B cell (primary cell): ENCODE measurements around the gene GSDMA. TPM values are rescaled to one million over a fixed set of nuclear protein-coding genes. Genes with fewer than 3 reads are reported as not detected.

Experiments
- ATAC-seq: fragments of 200-7000 bp; cut with Tn5 transposase; one replicate; pipeline ENCODE4 v1.10.0; 2021; ENCODE audit warnings: low read depth, mild to moderate bottlenecking, moderate number of reproducible peaks, moderate library complexity
- CTCF ChIA-PET: fragments of 350-600 bp; sonication (Branson Sonifier 250); formaldehyde crosslinking; loops from one replicate; lab custom pipeline; 2021; ENCODE audit warnings: antibody characterized with exemption, inconsistent platforms; lab: Charles Lee
- POLR2A ChIA-PET: fragments of 350-600 bp; sonication (Branson Sonifier 250); formaldehyde crosslinking; loops from one replicate; lab custom pipeline; 2021; ENCODE audit warnings: antibody characterized with exemption; lab: Charles Lee
- DNase-seq: peaks from one replicate; pipeline ENCODE4 v3.0.0; 2013
- H2AFZ ChIP-seq: 2 replicates; pipeline ENCODE4 v1.6.1; 2012; ENCODE audit warnings: mild to moderate bottlenecking, low read depth, low read length; ENCODE audit not compliant: insufficient read depth, poor library complexity, severe bottlenecking
- H3K27ac ChIP-seq, 2 donors: 1 replicate in 1 of 2; 2 replicates in 1 of 2; pipeline ENCODE4 v1.5.1; 2012 to 2013; ENCODE audit warnings: low read length in 2 of 2, mild to moderate bottlenecking in 2 of 2, moderate library complexity in 1 of 2
- H3K27me3 ChIP-seq, 4 experiments: fragments of 200-600 bp in 1 of 4; sonication (generic) in 1 of 4; replicated peaks in 1 of 4; 1 replicate in 2 of 4; 2 replicates in 2 of 4; pipeline versions ENCODE4 v1.6.1 to v1.7.0; 2013 to 2016; ENCODE audit warnings: low read length in 3 of 4, mild to moderate bottlenecking in 2 of 4, mixed read lengths in 1 of 4, moderate library complexity in 1 of 4; ENCODE audit not compliant: insufficient read depth in 4 of 4, control insufficient read depth in 3 of 4; ENCODE audit errors: control extremely low read depth in 1 of 4
- H3K36me3 ChIP-seq, 2 experiments: replicated peaks in 1 of 2; 1 replicate in 1 of 2; 2 replicates in 1 of 2; pipeline versions ENCODE4 v1.6.1 to v1.7.1; 2013; ENCODE audit warnings: low read length in 1 of 2; ENCODE audit not compliant: insufficient read depth in 2 of 2, control insufficient read depth in 1 of 2; ENCODE audit errors: control extremely low read depth in 1 of 2, extremely low read depth in 1 of 2
- H3K4me1 ChIP-seq, 2 donors: fragments of 200-600 bp in 1 of 2; sonication (generic) in 1 of 2; 1 replicate in 1 of 2; 2 replicates in 1 of 2; pipeline versions ENCODE4 v1.5.1 to v1.6.1; 2013 to 2017; ENCODE audit warnings: low read length in 2 of 2; ENCODE audit not compliant: control insufficient read depth in 2 of 2, insufficient read depth in 2 of 2
- H3K4me2 ChIP-seq: replicated peaks from 2 replicates; pipeline ENCODE3; 2012; ENCODE audit warnings: mild to moderate bottlenecking, low read depth, low read length; ENCODE audit not compliant: poor library complexity, severe bottlenecking
- H3K4me3 ChIP-seq, 5 experiments: fragments of 200-600 bp in 1 of 5; sonication (generic) in 1 of 5; 1 replicate in 3 of 5; 2 replicates in 2 of 5; pipeline versions ENCODE4 v1.5.1 to v1.7.0; 2011 to 2016; ENCODE audit warnings: low read length in 4 of 5, mild to moderate bottlenecking in 4 of 5, low read depth in 2 of 5, control low read depth in 1 of 5, moderate library complexity in 1 of 5; ENCODE audit not compliant: insufficient read depth in 1 of 5; ENCODE audit errors: control extremely low read depth in 1 of 5, extremely low read depth in 1 of 5
- H3K79me2 ChIP-seq: fragments of 200-600 bp; sonication (generic); one replicate; pipeline ENCODE4 v1.6.0; 2016; ENCODE audit warnings: low read length; ENCODE audit not compliant: control insufficient read depth, insufficient read depth
- H3K9ac ChIP-seq: fragments of 200-600 bp; sonication (generic); 2 replicates; pipeline ENCODE4 v1.6.1; 2017; ENCODE audit warnings: mild to moderate bottlenecking, low read length, moderate library complexity
- H3K9me3 ChIP-seq, 3 donors: one replicate each; pipeline versions ENCODE4 v1.6.1 to v1.7.1; 2013; ENCODE audit warnings: low read length in 2 of 3; ENCODE audit not compliant: control insufficient read depth in 2 of 3, insufficient read depth in 1 of 3; ENCODE audit errors: control extremely low read depth in 1 of 3
- H4K20me1 ChIP-seq: 2 replicates; pipeline ENCODE4 v1.6.0; 2012; ENCODE audit warnings: mild to moderate bottlenecking, low read length; ENCODE audit not compliant: insufficient read depth, control insufficient read depth, poor library complexity, severe bottlenecking
- H3K27ac Mint-ChIP-seq: one replicate; pipeline ENCODE4 v1.8.0; 2021; ENCODE audit warnings: mixed read lengths
- H3K27me3 Mint-ChIP-seq: one replicate; pipeline ENCODE4 v1.8.0; 2021; ENCODE audit warnings: mixed read lengths
- H3K4me1 Mint-ChIP-seq: one replicate; pipeline ENCODE4 v1.8.0; 2021; ENCODE audit warnings: mixed read lengths
- H3K4me3 Mint-ChIP-seq: one replicate; pipeline ENCODE4 v1.8.0; 2021; ENCODE audit warnings: mixed read lengths
- H3K9me3 Mint-ChIP-seq: one replicate; pipeline ENCODE4 v1.8.0; 2022; ENCODE audit warnings: mixed read lengths; ENCODE audit not compliant: insufficient read depth
- CTCF ChIP-seq: fragments of 200-600 bp; IDR thresholded peaks from one replicate; pipeline ENCODE4 v1.8.0; 2022; ENCODE audit warnings: antibody characterized with exemption, mild to moderate bottlenecking
- EZH2 ChIP-seq: IDR thresholded peaks from 2 replicates; pipeline ENCODE4 v1.6.1; 2012; ENCODE audit warnings: borderline replicate concordance, low read depth, mild to moderate bottlenecking, moderate library complexity, low read length; ENCODE audit not compliant: insufficient read depth, poor library complexity, severe bottlenecking
- WGBS: methylation state at CpG from one replicate; pipeline ENCODE4 v1.1.5; 2013; ENCODE audit warnings: missing lambda C conversion rate; ENCODE audit not compliant: insufficient coverage; 5-methylcytosine and 5-hydroxymethylcytosine counted together
- intact Hi-C: fragments of 100-400 bp; cut with micrococcal nuclease; formaldehyde crosslinking; loops from one replicate; pipeline ENCODE4 v1.10.0; 2022
- polyA plus RNA-seq: library from polyadenylated mRNA; depleted of rRNA; stranded (reverse); fragments of >200 nt; gene quantifications from 2 replicates; pipeline ENCODE4 v1.2.3, GENCODE V29; 2012
- total RNA-seq, 2 donors: library from RNA; stranded (reverse); fragments of 120-200 nt in 1 of 2; gene quantifications; 1 replicate in 1 of 2; 2 replicates in 1 of 2; pipeline versions ENCODE4 v1.2.3 to v1.2.4, GENCODE V29; 2013 to 2022

Gene GSDMA
- total and polyA plus RNA-seq, 2 donors (not counting 1 experiment from before 2014, with no cell fraction given), result 0.09 TPM; not detected in 1

DNA sequence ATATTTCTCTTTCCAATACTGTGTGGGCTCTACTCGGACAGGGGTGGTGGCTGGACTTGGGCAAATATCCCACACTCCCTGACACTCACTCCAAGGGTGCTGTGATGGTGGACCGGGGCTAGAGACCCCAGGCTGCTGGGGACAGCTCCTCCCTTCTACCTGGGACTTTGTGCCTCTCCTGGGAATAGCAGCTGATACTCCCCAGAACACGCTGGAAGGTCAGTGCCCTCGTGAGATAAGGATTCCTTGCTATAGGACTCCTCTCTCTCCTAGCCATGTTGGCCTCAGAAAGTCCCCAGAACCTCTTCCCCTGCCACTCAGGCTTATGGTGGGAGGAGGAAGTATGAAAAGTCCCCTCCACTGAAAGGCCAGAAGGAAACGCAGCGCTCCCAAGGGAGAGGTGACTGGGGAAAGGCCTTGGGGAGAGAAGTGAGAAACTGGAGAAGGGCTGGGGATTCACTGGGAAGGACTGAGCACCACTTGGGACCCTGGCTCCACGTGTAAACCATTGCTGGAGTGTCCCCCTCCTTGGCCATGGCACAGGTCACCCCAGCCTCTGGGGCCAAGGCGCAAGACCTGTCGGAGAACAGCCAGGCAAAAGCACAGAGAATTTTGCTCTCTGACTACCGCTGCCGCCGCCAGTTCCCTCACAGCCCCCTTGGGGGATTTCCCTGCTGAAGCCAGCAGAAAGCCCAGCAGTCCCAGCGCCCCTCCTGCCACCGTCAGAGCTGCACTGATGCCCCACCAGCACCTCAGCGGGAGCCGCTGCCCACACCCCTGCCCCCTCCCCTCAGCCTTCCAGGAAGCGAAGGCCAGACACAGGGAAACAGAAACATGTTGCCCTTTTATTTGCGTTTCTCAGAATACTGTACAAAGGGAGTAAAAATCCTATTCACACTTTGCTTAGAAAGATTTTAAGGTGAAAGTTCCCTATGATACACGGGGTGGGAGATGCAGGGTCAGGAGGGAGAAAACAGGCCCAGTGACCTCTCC lies 42.3 kb upstream of the GSDMA start:
- H2AFZ ChIP-seq, result peak overlapping the region; percentile 10
- Mint-ChIP-seq H3K9me3 (no peaks in the 10 kb centered on the region), H3K4me1 (peaks cover 45% of the 10 kb centered on the region), H3K27me3 (no peaks in the 10 kb centered on the region), H3K27ac (peak overlapping the region; percentile 80), H3K4me3 (peak overlapping the region; percentile 61)
- ChIA-PET POLR2A (no interaction called here), CTCF (interaction anchor here (1.5 kb wide), 1 partner anchor 48 kb away, joined by 3 read pairs; no protein-coding TSS in a partner anchor)
- H4K20me1 ChIP-seq, result peaks cover 32% of the 10 kb centered on the region
- peak overlapping the region; percentile 47 to 60 for H3K27ac ChIP-seq
- TF ChIP-seq CTCF (no peak), EZH2 (no peak)
- H3K9ac ChIP-seq, result no peak overlapping the region
- intact Hi-C loops, result loop anchor here (10.0 kb wide), 1 partner anchor 166 kb away; no protein-coding TSS in a partner anchor
- peak overlapping the region; percentile 29 for H3K4me2 ChIP-seq
- H3K4me1 ChIP-seq, result peaks cover 24 to 33% of the 10 kb centered on the region in 2 donors
- peak; percentile 42 for DNase-seq
- peaks cover 29% of the 10 kb centered on the region for H3K79me2 ChIP-seq
- no peaks in the 10 kb centered on the region for H3K27me3 ChIP-seq
- WGBS, result 50% methylated on average over 11 of the region's 19 CpGs
- no peaks in the 10 kb centered on the region for H3K9me3 ChIP-seq
- H3K36me3 ChIP-seq, result peaks cover 2 to 47% of the 10 kb centered on the region in 2 experiments
- no peak overlapping the region for H3K4me3 ChIP-seq
- ATAC-seq, result peak; percentile 52
